K562 (cell line): ENCODE data around the gene BSDC1. TPM values are rescaled to one million over a fixed set of nuclear protein-coding genes. Genes with fewer than 3 reads are reported as not detected.
A peak's percentile ranks its signal among the peaks of the same experiment; 100 is the strongest.

Experiments used
- HNRNPL ChIP-seq: fragments of 200-400 bp; formaldehyde crosslinking; IDR thresholded peaks from 2 replicates; pipeline ENCODE4 v1.6.1; 2017; ENCODE audit warnings: low read depth, mild to moderate bottlenecking, low read length
- HSF4 ChIP-seq: fragments of 250-450 bp; sonication (Bioruptor Pico); IDR thresholded peaks from 2 replicates; pipeline ENCODE4 v2.1.2; 2022; ENCODE audit warnings: mild to moderate bottlenecking, moderate library complexity, borderline replicate concordance
- POLR2AphosphoS5 ChIP-seq: IDR thresholded peaks from 2 replicates; pipeline ENCODE4 v1.6.1; 2011; ENCODE audit warnings: mild to moderate bottlenecking, low read depth, low read length, moderate library complexity; ENCODE audit not compliant: control insufficient read depth, insufficient read depth
- POLR2H ChIP-seq: IDR thresholded peaks from 2 replicates; pipeline ENCODE4 v1.6.1; 2016; ENCODE audit warnings: missing genetic modification characterization, low read depth, mild to moderate bottlenecking, control low read depth, missing compliant biosample characterization, moderate library complexity
- PURB ChIP-seq: sonication (generic); formaldehyde crosslinking; IDR thresholded peaks from 2 replicates; pipeline ENCODE4 v1.9.0; 2021; ENCODE audit warnings: low read depth, mild to moderate bottlenecking, missing genetic modification reagents
- RAD21 ChIP-seq, 2 experiments: fragments of 250-450 bp in 1 of 2; fragments of 450-650 bp in 1 of 2; sonication (Bioruptor Pico) in 1 of 2; formaldehyde crosslinking in 1 of 2; IDR thresholded peaks in 1 of 2; conservative IDR thresholded peaks in 1 of 2; 2 replicates each; pipeline versions ENCODE4 v1.4.0 to v1.8.0; 2020 to 2022; ENCODE audit warnings: mild to moderate bottlenecking in 2 of 2, moderate library complexity in 1 of 2
- RBFOX2 ChIP-seq: fragments of 200-400 bp; formaldehyde crosslinking; IDR thresholded peaks from 2 replicates; pipeline ENCODE4 v1.6.1; 2017; ENCODE audit warnings: low read depth, mild to moderate bottlenecking, low read length, moderate library complexity
- TBL1XR1 ChIP-seq, 2 experiments: IDR thresholded peaks; 2 replicates each; pipeline ENCODE4 v1.6.1; 2012; ENCODE audit warnings: improper control_type of control experiment in 2 of 2, low read length in 2 of 2, mild to moderate bottlenecking in 1 of 2
- TCF7L2 ChIP-seq: fragments of 150-350 bp; IDR thresholded peaks from 2 replicates; pipeline ENCODE4 v1.6.1; 2016; ENCODE audit warnings: low read depth, mild to moderate bottlenecking, low read length, moderate library complexity
- TEAD2 ChIP-seq: fragments of 450-650 bp; IDR thresholded peaks from 2 replicates; pipeline ENCODE4 v1.6.1; 2016; ENCODE audit warnings: missing genetic modification characterization, control low read depth, missing compliant biosample characterization
- THRAP3 ChIP-seq: fragments of 450-650 bp; IDR thresholded peaks from 2 replicates; pipeline ENCODE4 v1.6.1; 2016; ENCODE audit warnings: mild to moderate bottlenecking, inconsistent platforms, borderline replicate concordance
- ZBTB40 ChIP-seq, 2 experiments: fragments of 450-650 bp in 1 of 2; sonication (generic) in 1 of 2; formaldehyde crosslinking in 1 of 2; IDR thresholded peaks; 2 replicates each; pipeline versions ENCODE4 v1.7.1 to v1.9.0; 2016 to 2022; ENCODE audit warnings: inconsistent platforms in 1 of 2, mild to moderate bottlenecking in 1 of 2, missing genetic modification reagents in 1 of 2
- ZNF384 ChIP-seq: IDR thresholded peaks from 2 replicates; pipeline ENCODE4 v1.6.1; 2012; ENCODE audit warnings: low read depth, low read length, improper control_type of control experiment
- polyA plus RNA-seq, 8 experiments: library from polyadenylated mRNA; depleted of rRNA in 4 of 8; stranded (reverse) in 5 of 8; unstranded in 3 of 8; fragments of >200 nt; fragmentation: Nextera tagmentation in 2 of 8; fragmentation: Illumina TruSeq in 1 of 8; extraction: Ambion mirVana in 2 of 8; extraction: Trizol in 1 of 8; gene quantifications; 2 replicates each; pipeline versions ENCODE4 v1.2.1 to v1.2.3, GENCODE V29; 2011 to 2014; ENCODE audit warnings: inconsistent platforms in 1 of 8, missing spikeins in 1 of 8
- total RNA-seq, 7 experiments: library from RNA; depleted of rRNA in 6 of 7; stranded (reverse); fragments of >200 nt in 6 of 7; fragmentation: Illumina TruSeq in 2 of 7; extraction: Trizol in 2 of 7; gene quantifications; 2 replicates each; pipeline versions ENCODE4 v1.2.1 to v1.2.3, GENCODE V29; 2011 to 2021; ENCODE audit warnings: low replicate concordance in 1 of 7
- TF ChIP-seq, protein P1 (sequence below): fragments of 250-450 bp; sonication (Bioruptor Pico); IDR thresholded peaks from 2 replicates; pipeline ENCODE4 v1.9.0; 2021; ENCODE audit warnings: mild to moderate bottlenecking, inconsistent platforms

BSDC1 gene
- total and polyA plus RNA-seq, 9 of the 15 experiments (the other 6 are each of a cell fraction or from before 2014, with no cell fraction given) = 10.2 to 96.8 (median 73.1) TPM

- TF ChIP-seq ZBTB40 (IDR thresholded peaks at IDR 0.05) (no peak), ZBTB40 (CRISPR knock-in tag; IDR thresholded peaks at IDR 0.05) (no peak), THRAP3 (no peak), RAD21 (CRISPR knock-in tag; conservative IDR thresholded peaks at IDR 0.05 in 1 of 2, IDR thresholded peaks at IDR 0.05 in 1 of 2) (no peak), HNRNPL (0 out of 2 replicates have a peak, but pooled peaks have one; percentile 73), RBFOX2 (peak; percentile 95), ZNF384 (no peak), PURB (no peak), POLR2H (peak; percentile 95), TEAD2 (tag) (no peak), HSF4 (no peak), POLR2AphosphoS5 (peak; percentile 98), TBL1XR1 (IDR thresholded peaks at IDR 0.05; ENCODE audit: low read length in 2 of 2) (0 out of 4 replicates have a peak, but pooled peaks of 1 of the 2 experiments have one; percentile 4), TCF7L2 (no peak)
- TF ChIP-seq, protein P1, sequence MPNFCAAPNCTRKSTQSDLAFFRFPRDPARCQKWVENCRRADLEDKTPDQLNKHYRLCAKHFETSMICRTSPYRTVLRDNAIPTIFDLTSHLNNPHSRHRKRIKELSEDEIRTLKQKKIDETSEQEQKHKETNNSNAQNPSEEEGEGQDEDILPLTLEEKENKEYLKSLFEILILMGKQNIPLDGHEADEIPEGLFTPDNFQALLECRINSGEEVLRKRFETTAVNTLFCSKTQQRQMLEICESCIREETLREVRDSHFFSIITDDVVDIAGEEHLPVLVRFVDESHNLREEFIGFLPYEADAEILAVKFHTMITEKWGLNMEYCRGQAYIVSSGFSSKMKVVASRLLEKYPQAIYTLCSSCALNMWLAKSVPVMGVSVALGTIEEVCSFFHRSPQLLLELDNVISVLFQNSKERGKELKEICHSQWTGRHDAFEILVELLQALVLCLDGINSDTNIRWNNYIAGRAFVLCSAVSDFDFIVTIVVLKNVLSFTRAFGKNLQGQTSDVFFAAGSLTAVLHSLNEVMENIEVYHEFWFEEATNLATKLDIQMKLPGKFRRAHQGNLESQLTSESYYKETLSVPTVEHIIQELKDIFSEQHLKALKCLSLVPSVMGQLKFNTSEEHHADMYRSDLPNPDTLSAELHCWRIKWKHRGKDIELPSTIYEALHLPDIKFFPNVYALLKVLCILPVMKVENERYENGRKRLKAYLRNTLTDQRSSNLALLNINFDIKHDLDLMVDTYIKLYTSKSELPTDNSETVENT (CRISPR knock-in tag) = no peak
Measured at GRCh38 chr1:32335790-32336590, 58.3 kb downstream of the BSDC1 start, which contains the start of gene MARCKSL1 (continued).
